Progenitor cell of endocrine pancreas (in vitro differentiated cells): ENCODE data around the gene EIF1AY. TPM values are rescaled to one million over a fixed set of nuclear protein-coding genes. Genes with fewer than 3 reads are reported as not detected.
"Not testable (repeated sequence)": the region's sequence is repeated elsewhere in the genome, so short reads cannot be mapped to it uniquely, and the experiment has no call there.

Source experiments
- DNase-seq: peaks from one replicate; pipeline ENCODE4 v3.0.0; 2021; ENCODE audit warnings: low spot score; ENCODE audit not compliant: unreplicated experiment
- H3K27ac Mint-ChIP-seq: 2 replicates; pipeline ENCODE4 v1.8.0; 2021; ENCODE audit warnings: mild to moderate bottlenecking, moderate library complexity, mixed read lengths
- H3K27me3 Mint-ChIP-seq: 2 replicates; pipeline ENCODE4 v1.8.0; 2021; ENCODE audit warnings: mixed read lengths
- H3K36me3 Mint-ChIP-seq: 2 replicates; pipeline ENCODE4 v1.8.0; 2022; ENCODE audit warnings: mixed read lengths; ENCODE audit not compliant: insufficient read depth
- H3K4me1 Mint-ChIP-seq: 2 replicates; pipeline ENCODE4 v1.8.0; 2021; ENCODE audit warnings: low read depth, mixed read lengths
- H3K4me3 Mint-ChIP-seq: 2 replicates; pipeline ENCODE4 v1.8.0; 2021; ENCODE audit warnings: low read depth, mild to moderate bottlenecking, moderate library complexity, mixed read lengths
- H3K9me3 Mint-ChIP-seq: 2 replicates; pipeline ENCODE4 v1.8.0; 2021; ENCODE audit warnings: low read depth, mixed read lengths
- CTCF ChIP-seq: fragments of 200-600 bp; sonication (generic); IDR thresholded peaks from one replicate; pipeline ENCODE4 v1.5.0; 2021; ENCODE audit warnings: antibody characterized with exemption, mild to moderate bottlenecking; ENCODE audit not compliant: unreplicated experiment
- total RNA-seq: library from RNA; stranded (reverse); gene quantifications from 2 replicates; pipeline ENCODE4 v1.2.1, GENCODE V29; 2021

The EIF1AY gene
- total RNA-seq, 1 donor from 2014 or later = not detected

- DNase-seq = no peak
- Mint-ChIP-seq H3K36me3 (no peaks in the 10 kb centered on the region), H3K27ac (no peak overlapping the region), H3K9me3 (no peaks in the 10 kb centered on the region), H3K4me1 (no peaks in the 10 kb centered on the region), H3K27me3 (no peaks in the 10 kb centered on the region), H3K4me3 (no peak overlapping the region)
- TF ChIP-seq CTCF = no peak
These were observed 29.5 kb upstream of the EIF1AY start for GRCh38 chrY:20546071-20546470.

GRCh38 chrY:20549289-20549688 is 26.3 kb upstream of the EIF1AY start:
- TF ChIP-seq CTCF = no peak
- Mint-ChIP-seq H3K27me3 (no peaks in the 10 kb centered on the region), H3K36me3 (no peaks in the 10 kb centered on the region), H3K4me3 (no peak overlapping the region), H3K27ac (no peak overlapping the region), H3K4me1 (no peaks in the 10 kb centered on the region), H3K9me3 (no peaks in the 10 kb centered on the region)
- no peak for DNase-seq

- Mint-ChIP-seq H3K4me3 (no peak overlapping the region), H3K27ac (no peak overlapping the region), H3K4me1 (no peaks in the 10 kb centered on the region), H3K27me3 (no peaks in the 10 kb centered on the region), H3K9me3 (no peaks in the 10 kb centered on the region), H3K36me3 (no peaks in the 10 kb centered on the region)
- no peak for DNase-seq
- TF ChIP-seq CTCF = no peak
These were observed 23.7 kb upstream of the EIF1AY start for GRCh38 chrY:20551840-20552239.

- H3K27me3 Mint-ChIP-seq, H3K27ac Mint-ChIP-seq: not testable (repeated sequence)
These were observed 22.7 kb upstream of the EIF1AY start for GRCh38 chrY:20552764-20553323.

GRCh38 chrY:20555820-20556219 is 19.8 kb upstream of the EIF1AY start:
- Mint-ChIP-seq H3K9me3 (no peaks in the 10 kb centered on the region), H3K4me1 (no peaks in the 10 kb centered on the region), H3K4me3 (no peak overlapping the region), H3K27me3 (no peaks in the 10 kb centered on the region), H3K27ac (no peak overlapping the region), H3K36me3 (no peaks in the 10 kb centered on the region)
- DNase-seq = no peak
- TF ChIP-seq CTCF = no peak

More at GRCh38 chrY:20552764-20553323, 22.7 kb upstream of the EIF1AY start:
- H3K9me3 Mint-ChIP-seq, DNase-seq, H3K36me3 Mint-ChIP-seq, H3K4me1 Mint-ChIP-seq, H3K4me3 Mint-ChIP-seq: not testable (repeated sequence)

GRCh38 chrY:20558677-20559076 is 16.9 kb upstream of the EIF1AY start:
- Mint-ChIP-seq H3K4me1 (no peaks in the 10 kb centered on the region), H3K27me3 (no peaks in the 10 kb centered on the region), H3K27ac (no peak overlapping the region), H3K4me3 (no peak overlapping the region), H3K36me3 (no peaks in the 10 kb centered on the region), H3K9me3 (no peaks in the 10 kb centered on the region)
- DNase-seq = no peak
- no peak for TF ChIP-seq CTCF
